COLO829 (cell line): ENCODE measurements around the gene TMBIM4.

ENCODE experiments used
- DNase-seq: peaks from one replicate; pipeline ENCODE4 v3.0.0; 2012; ENCODE audit warnings: low spot score

TMBIM4 gene

GRCh38 chr12:66090157-66090556 is 79.6 kb downstream of the TMBIM4 start:
- no peak for DNase-seq

- peak; percentile 30 for DNase-seq
Measured at GRCh38 chr12:66087365-66087943, 82.3 kb downstream of the TMBIM4 start.

DNA sequence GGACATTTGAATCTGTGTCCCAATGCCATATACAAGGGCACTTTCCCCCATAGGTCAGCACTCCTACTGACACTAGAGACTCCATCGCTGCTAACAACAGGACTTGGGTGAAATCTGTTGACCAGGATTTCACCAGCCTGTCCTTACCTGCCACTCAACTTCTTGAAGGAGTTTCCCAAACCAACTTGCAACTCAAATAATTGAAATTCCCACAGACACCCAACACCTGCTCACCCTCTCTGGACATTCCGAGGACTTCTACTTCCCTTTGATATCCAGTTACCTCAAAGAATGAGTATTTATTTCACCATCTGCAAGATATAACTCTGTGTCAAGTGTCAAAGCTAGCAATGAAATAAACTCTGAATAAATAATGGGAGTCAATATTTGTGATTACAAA is 83.8 kb downstream of the TMBIM4 start:
- no peak for DNase-seq
